Retinal pigment epithelial cell (primary cell): ENCODE results near the gene NHLH1.

Experiments used
- DNase-seq: peaks from one replicate; pipeline ENCODE4 v3.0.0-alpha.2; 2010; ENCODE audit warnings: low read depth
- H3K4me3 ChIP-seq: 2 replicates; pipeline ENCODE4 v1.5.1; 2011; ENCODE audit warnings: mild to moderate bottlenecking, low read length, control low read depth, moderate library complexity
- CTCF ChIP-seq: conservative IDR thresholded peaks from 2 replicates; pipeline ENCODE4 v1.5.1; 2011; ENCODE audit warnings: low read depth, low read length, control low read depth, inconsistent platforms

Gene NHLH1

DNA sequence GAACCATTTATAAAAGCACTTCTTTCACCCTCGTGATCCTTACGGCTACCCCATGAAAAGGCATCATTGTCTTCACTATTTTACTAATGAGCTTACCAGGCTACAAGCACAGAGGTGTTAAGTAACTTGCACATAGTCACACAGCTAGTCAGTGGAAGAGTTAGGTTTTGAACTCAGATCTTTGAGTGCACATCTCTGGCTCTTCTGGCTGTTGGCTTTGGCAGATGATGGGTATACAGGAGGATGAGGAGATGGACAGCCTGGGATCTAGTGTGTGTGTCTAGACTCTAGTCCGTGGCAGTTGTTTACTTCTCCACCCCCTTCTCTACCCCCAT, 45.1 kb downstream of the NHLH1 start:
- TF ChIP-seq CTCF, result no peak
- DNase-seq, result no peak
- no peak overlapping the region for H3K4me3 ChIP-seq

DNA sequence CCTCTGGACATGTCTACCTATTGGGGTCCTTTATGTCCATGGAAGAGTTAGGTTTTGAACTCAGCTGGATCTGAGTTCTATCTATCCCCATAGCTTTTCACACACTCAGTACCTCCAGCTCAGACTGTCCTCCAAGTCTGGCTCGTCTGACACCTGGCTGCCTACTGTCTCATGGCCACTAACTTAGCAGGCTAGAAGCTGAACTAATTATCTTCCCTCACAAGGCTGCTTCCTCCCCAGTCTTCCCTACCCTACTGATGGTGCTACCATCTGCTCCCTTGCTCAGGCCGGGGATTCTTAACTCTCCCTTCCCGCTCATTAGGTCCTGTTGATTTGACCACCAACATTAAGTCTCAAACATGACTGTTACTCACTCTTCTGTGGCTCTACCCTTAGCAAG, 46.8 kb downstream of the NHLH1 start:
- no peak for DNase-seq
- H3K4me3 ChIP-seq, result no peak overlapping the region
- no peak for TF ChIP-seq CTCF

- no peak for TF ChIP-seq CTCF
- DNase-seq, result no peak
- no peak overlapping the region for H3K4me3 ChIP-seq
These were observed 48.0 kb downstream of the NHLH1 start for GRCh38 chr1:160414881-160415280.

DNA sequence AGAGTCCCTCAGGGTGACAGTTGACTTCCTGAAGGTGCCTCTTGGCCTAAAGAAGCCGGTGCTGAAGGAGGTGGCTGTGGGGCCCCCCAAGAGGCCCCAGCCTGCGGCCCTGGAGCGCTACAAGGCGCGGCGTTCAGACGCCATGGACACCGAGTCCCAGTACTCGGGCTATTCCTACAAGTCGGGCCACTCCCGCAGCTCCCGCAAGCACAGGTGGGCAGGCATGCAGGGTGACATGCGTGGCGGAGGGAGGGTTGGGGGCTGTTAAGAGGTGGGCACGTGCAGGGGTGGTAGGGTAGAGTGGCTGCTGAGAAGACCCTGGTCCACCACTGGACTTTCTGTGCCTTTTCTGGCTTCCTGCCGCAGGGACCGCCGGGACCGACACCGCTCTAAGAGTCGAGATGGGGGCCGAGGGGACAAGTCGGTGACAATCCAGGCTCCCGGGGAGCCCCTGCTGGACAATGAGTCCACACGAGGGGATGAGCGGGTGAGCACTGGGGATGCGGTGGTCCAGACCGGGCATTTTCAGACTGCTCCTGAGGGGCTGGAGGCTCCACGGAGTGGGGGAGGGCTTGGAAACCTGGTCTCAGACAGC, 48.9 kb downstream of the NHLH1 start:
- no peak overlapping the region for H3K4me3 ChIP-seq
- DNase-seq, result no peak
- TF ChIP-seq CTCF, result no peak

GRCh38 chr1:160416369-160416768, 49.5 kb downstream of the NHLH1 start:
- no peak overlapping the region for H3K4me3 ChIP-seq
- peak; percentile 72 for TF ChIP-seq CTCF
- no peak for DNase-seq

GRCh38 chr1:160418483-160418882, 51.6 kb downstream of the NHLH1 start:
- H3K4me3 ChIP-seq, result no peak overlapping the region
- TF ChIP-seq CTCF, result no peak
- no peak for DNase-seq

DNA sequence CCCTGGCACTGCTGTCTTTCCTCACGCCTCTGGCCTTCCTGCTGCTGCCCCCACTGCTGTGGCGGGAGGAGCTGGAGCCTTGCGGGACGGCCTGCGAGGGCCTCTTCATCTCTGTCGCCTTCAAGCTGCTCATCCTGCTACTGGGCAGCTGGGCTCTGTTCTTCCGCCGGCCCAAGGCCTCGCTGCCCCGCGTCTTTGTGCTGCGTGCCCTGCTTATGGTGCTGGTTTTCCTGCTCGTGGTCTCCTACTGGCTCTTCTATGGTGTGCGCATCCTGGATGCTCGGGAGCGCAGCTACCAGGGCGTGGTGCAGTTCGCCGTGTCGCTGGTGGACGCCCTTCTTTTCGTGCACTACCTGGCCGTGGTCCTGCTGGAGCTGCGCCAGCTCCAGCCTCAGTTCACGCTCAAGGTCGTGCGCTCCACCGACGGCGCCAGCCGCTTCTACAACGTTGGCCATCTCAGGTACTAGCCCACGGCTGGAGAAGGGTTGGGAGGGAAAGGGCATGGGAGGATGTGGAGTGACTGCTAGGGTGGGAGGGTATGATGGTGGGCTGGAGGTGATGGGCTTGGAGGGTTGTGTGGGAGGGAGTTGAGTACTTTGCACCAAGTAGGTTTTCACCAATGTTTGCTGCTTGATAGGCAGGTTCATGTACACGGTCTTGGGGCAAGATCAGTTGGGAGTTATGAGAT, 52.4 kb downstream of the NHLH1 start:
- DNase-seq, result no peak
- TF ChIP-seq CTCF, result no peak
- H3K4me3 ChIP-seq, result no peak overlapping the region
